Heart left ventricle (tissue), 13 donors: ENCODE data around the gene C2orf74.

Source experiments
- CTCF ChIP-seq, 12 donors: fragments of 200-600 bp; sonication (generic) in 4 of 12; IDR thresholded peaks; one replicate each; pipeline versions ENCODE4 v1.5.0 to v1.8.0; 2018 to 2022; ENCODE audit warnings: antibody characterized with exemption in 12 of 12, mild to moderate bottlenecking in 5 of 12
- POLR2A ChIP-seq, 2 donors: fragments of 450-650 bp; IDR thresholded peaks; one replicate each; pipeline ENCODE4 v1.6.1; 2017; ENCODE audit warnings: antibody characterized with exemption in 2 of 2, mild to moderate bottlenecking in 2 of 2, moderate library complexity in 2 of 2
- donor health status: ischemic (EF 13 %, LVEDD 7.1; RV severe dilation, severe dysfunction).
- donor health status: DM: no; HTN: yes; CAD: no.
- donor health status: DM: no; HTN: no; CAD: no.
- donor health status: ischemic (EF 25% LVEDD 6.9; RV normal size, moderate dysfunction).
- donor health status: ischemic (EF 25% LVEDD 5.7; RV mildly dilated, moderate dysfunction).
- donor health status: ischemic (EF 35%, LVEDD 5.7; RV mildly dilated, moderate dysfunction).
- donor health status: nonischemic (EF 11% LVEDD 7.7; RV severe dilation, severe dysfunction).
- donor health status: DM: yes; HTN: yes; CAD: no.
- donor health status: PGD.
- donor health status: ischemic (EF 29% LVEDD 5.4; RV normal size, mild dysfunction).
- donor health status: nonischemic (EF 23%, LVEDD 6.1; RV moderate dilation, normal function).

GRCh38 chr2:61167579-61167978 lies 5.6 kb downstream of the C2orf74 start:
- TF ChIP-seq CTCF (IDR thresholded peaks at IDR 0.05): no peak
- TF ChIP-seq POLR2A (IDR thresholded peaks at IDR 0.05): no peak
